ENCODE data around the gene MEGF11.

DNA sequence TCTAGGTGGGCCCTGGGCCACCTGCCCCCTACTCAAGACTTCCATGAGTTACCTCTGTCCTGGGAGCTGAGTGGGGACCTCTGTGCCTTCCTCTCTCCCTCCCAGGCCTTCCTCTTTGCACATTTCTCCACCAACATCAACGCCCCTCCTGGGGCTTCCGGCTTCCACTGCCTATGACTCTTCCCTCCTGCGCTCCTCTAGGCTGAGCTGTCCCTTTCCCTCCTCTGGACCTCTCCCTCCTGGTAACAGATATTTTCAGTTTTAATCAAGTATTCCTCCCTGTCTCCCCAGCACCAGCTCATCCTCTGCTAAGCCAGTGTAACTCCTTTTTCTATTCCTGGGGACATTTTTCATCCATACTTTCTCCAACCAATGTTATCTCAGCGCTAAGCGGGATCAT, 223.9 kb downstream of the MEGF11 start:
- TF ChIP-seq, protein P1, sequence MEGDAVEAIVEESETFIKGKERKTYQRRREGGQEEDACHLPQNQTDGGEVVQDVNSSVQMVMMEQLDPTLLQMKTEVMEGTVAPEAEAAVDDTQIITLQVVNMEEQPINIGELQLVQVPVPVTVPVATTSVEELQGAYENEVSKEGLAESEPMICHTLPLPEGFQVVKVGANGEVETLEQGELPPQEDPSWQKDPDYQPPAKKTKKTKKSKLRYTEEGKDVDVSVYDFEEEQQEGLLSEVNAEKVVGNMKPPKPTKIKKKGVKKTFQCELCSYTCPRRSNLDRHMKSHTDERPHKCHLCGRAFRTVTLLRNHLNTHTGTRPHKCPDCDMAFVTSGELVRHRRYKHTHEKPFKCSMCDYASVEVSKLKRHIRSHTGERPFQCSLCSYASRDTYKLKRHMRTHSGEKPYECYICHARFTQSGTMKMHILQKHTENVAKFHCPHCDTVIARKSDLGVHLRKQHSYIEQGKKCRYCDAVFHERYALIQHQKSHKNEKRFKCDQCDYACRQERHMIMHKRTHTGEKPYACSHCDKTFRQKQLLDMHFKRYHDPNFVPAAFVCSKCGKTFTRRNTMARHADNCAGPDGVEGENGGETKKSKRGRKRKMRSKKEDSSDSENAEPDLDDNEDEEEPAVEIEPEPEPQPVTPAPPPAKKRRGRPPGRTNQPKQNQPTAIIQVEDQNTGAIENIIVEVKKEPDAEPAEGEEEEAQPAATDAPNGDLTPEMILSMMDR (IDR thresholded peaks at IDR 0.05) = no peak
- no peak for TF ChIP-seq POLR2A (IDR thresholded peaks at IDR 0.05)

All from Peyer's patch (tissue), 4 donors.